ENCODE results near the gene CCDC154. TPM values are rescaled to one million over a fixed set of nuclear protein-coding genes. Genes with fewer than 3 reads are reported as not detected.

The CCDC154 gene
- total RNA-seq, 1 experiment from 2014 or later: 0.06 TPM

GRCh38 chr16:1438229-1439057 is 5.9 kb downstream of the CCDC154 start:
- no peak for DNase-seq (ENCODE audit: low read depth)

- no peak for DNase-seq (ENCODE audit: low read depth)
These were observed 6.8 kb downstream of the CCDC154 start for GRCh38 chr16:1437606-1438005.

GRCh38 chr16:1436731-1437355 is 7.5 kb downstream of the CCDC154 start:
- DNase-seq (ENCODE audit: low read depth): no peak

- no peak for DNase-seq (ENCODE audit: low read depth)
These were observed 8.2 kb downstream of the CCDC154 start for GRCh38 chr16:1435921-1436697.

GRCh38 chr16:1434644-1435592 is 9.4 kb downstream of the CCDC154 start:
- DNase-seq (ENCODE audit: low read depth): no peak

GRCh38 chr16:1433756-1434155 is 10.6 kb downstream of the CCDC154 start:
- DNase-seq (ENCODE audit: low read depth): no peak

- no peak for DNase-seq (ENCODE audit: low read depth)
These were observed 11.1 kb downstream of the CCDC154 start for GRCh38 chr16:1433263-1433560.

- DNase-seq (ENCODE audit: low read depth): no peak
These were observed 11.7 kb downstream of the CCDC154 start for GRCh38 chr16:1432388-1433262.

GRCh38 chr16:1431497-1432270 is 12.7 kb downstream of the CCDC154 start:
- no peak for DNase-seq (ENCODE audit: low read depth)

- DNase-seq (ENCODE audit: low read depth): no peak
These were observed 13.4 kb downstream of the CCDC154 start, which contains the start of gene PERCC1 for GRCh38 chr16:1430759-1431496. TSS of gene PERCC1 (plus strand) at chr16:1431078. CDS start at chr16:1432594, 1,516 bp downstream.

GRCh38 chr16:1430214-1430758 is 14.1 kb downstream of the CCDC154 start:
- DNase-seq (ENCODE audit: low read depth): no peak

- DNase-seq (ENCODE audit: low read depth): no peak
These were observed 14.7 kb downstream of the CCDC154 start for GRCh38 chr16:1429631-1430030.

- DNase-seq (ENCODE audit: low read depth): no peak
These were observed 15.3 kb downstream of the CCDC154 start for GRCh38 chr16:1429012-1429411.

- DNase-seq (ENCODE audit: low read depth): no peak
These were observed 15.8 kb downstream of the CCDC154 start for GRCh38 chr16:1428511-1428910.

- DNase-seq (ENCODE audit: low read depth): no peak
These were observed 16.6 kb downstream of the CCDC154 start for GRCh38 chr16:1427473-1428461.

GRCh38 chr16:1426734-1427471 is 17.5 kb downstream of the CCDC154 start:
- no peak for DNase-seq (ENCODE audit: low read depth)

Data from LHCN-M2 (cell line).